Transverse colon (tissue), 4 donors: ENCODE results near the gene SPAG17. TPM values are rescaled to one million over a fixed set of nuclear protein-coding genes. Genes with fewer than 3 reads are reported as not detected.

ENCODE experiments used
- DNase-seq: peaks from one replicate; pipeline ENCODE4 v3.0.0-alpha.2; 2019
- H3K27ac ChIP-seq, 4 donors: fragments of 200-600 bp; sonication (generic); 2 replicates each; pipeline ENCODE4 v1.5.1; 2016 to 2018; ENCODE audit warnings: inconsistent platforms in 4 of 4
- H3K27me3 ChIP-seq: fragments of 200-600 bp; sonication (generic); 2 replicates; pipeline ENCODE4 v1.5.1; 2017; ENCODE audit warnings: inconsistent platforms
- H3K36me3 ChIP-seq, 4 donors: fragments of 200-600 bp; sonication (generic); 2 replicates each; pipeline ENCODE4 v1.5.1; 2017 to 2019; ENCODE audit warnings: inconsistent platforms in 4 of 4
- H3K4me1 ChIP-seq, 4 donors: fragments of 200-600 bp; sonication (generic); 2 replicates each; pipeline ENCODE4 v1.5.1; 2017 to 2020; ENCODE audit warnings: inconsistent platforms in 4 of 4
- H3K4me3 ChIP-seq, 4 donors: fragments of 200-600 bp; sonication (generic); 1 replicate in 1 of 4; 2 replicates in 3 of 4; pipeline versions ENCODE4 v1.5.1 to v1.6.1; 2017 to 2019; ENCODE audit warnings: inconsistent platforms in 4 of 4
- H3K9me3 ChIP-seq, 2 donors: fragments of 200-600 bp; sonication (generic); 2 replicates each; pipeline ENCODE4 v1.5.1; 2017 to 2019; ENCODE audit warnings: inconsistent platforms in 2 of 2
- EP300 ChIP-seq: sonication (generic); formaldehyde crosslinking; IDR thresholded peaks from one replicate; pipeline ENCODE4 v1.6.1; 2017; ENCODE audit warnings: antibody characterized with exemption, low read depth
- POLR2A ChIP-seq: fragments of 450-650 bp; IDR thresholded peaks from one replicate; pipeline ENCODE4 v1.6.1; 2016; ENCODE audit warnings: antibody characterized with exemption, mild to moderate bottlenecking, moderate library complexity
- POLR2AphosphoS5 ChIP-seq, 3 donors: sonication (generic); formaldehyde crosslinking; IDR thresholded peaks; one replicate each; pipeline ENCODE4 v1.6.1; 2016; ENCODE audit warnings: antibody characterized with exemption in 3 of 3
- WGBS, 2 donors: methylation state at CpG; one replicate each; pipeline ENCODE4 v1.1.5; 2018; ENCODE audit warnings: low coverage in 1 of 2; 5-methylcytosine and 5-hydroxymethylcytosine counted together
- in situ Hi-C, 4 donors: fragments of 200-750 bp; cut with MboI; loops; one replicate each; pipeline versions ENCODE4 v1.15.0 to v1.15.1; 2017; ENCODE audit warnings: low sequenced_read_pairs in 3 of 4, low pct_ligation_motif_present in 1 of 4, low pct_unique_long_range_greater_than_20kb in 1 of 4
- intact Hi-C: fragments of 100-400 bp; cut with DNase I; formaldehyde crosslinking; loops from one replicate; pipeline ENCODE4 v1.15.1; 2023; ENCODE audit warnings: low total_unique reads
- total RNA-seq, 4 donors: library from RNA; depleted of rRNA; stranded (reverse); fragments of >200 nt; gene quantifications; one replicate each; pipeline ENCODE4 v1.1.0, GENCODE V29; 2016
- TF ChIP-seq, protein P1 (sequence below), 5 experiments: fragments of 200-600 bp in 3 of 5; fragments of 450-650 bp in 2 of 5; sonication (generic) in 3 of 5; IDR thresholded peaks; 1 replicate in 2 of 5; 2 replicates in 3 of 5; pipeline ENCODE4 v1.5.1; 2016 to 2017; ENCODE audit warnings: antibody characterized with exemption in 5 of 5, inconsistent platforms in 3 of 5, mild to moderate bottlenecking in 2 of 5, moderate library complexity in 1 of 5

The SPAG17 gene
- total RNA-seq, 4 donors from 2014 or later: not detected

DNA sequence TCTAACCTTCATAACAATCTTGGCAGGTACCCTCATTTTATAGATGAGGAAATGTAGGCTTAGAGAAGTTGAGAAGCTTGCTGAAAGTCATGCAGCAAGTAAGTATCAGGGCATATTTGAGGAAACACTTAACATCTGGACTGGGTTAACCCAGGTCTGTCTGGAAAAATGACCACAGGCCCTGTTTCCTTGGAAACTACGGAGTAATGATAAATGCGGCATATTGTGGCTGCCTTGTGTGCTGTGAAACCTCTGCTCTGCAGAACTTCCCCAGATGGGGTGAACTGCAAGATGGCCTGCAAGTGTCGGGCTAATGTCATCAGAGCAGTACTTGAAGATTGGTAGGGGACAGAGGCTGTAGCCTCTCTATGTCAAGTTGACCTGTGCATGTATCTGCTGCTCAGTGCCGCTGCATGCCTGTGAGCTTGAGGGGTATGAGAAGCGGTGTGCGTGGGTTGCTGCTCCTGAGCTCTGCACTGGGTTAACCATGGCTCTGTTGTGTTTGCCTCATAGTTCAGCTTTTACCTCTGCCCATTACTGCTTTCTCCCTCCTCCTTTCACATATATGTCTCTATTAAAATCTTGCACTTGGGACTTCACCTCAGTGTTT, 172.4 kb downstream of the SPAG17 start:
- no peak for DNase-seq
- TF ChIP-seq, protein P1, sequence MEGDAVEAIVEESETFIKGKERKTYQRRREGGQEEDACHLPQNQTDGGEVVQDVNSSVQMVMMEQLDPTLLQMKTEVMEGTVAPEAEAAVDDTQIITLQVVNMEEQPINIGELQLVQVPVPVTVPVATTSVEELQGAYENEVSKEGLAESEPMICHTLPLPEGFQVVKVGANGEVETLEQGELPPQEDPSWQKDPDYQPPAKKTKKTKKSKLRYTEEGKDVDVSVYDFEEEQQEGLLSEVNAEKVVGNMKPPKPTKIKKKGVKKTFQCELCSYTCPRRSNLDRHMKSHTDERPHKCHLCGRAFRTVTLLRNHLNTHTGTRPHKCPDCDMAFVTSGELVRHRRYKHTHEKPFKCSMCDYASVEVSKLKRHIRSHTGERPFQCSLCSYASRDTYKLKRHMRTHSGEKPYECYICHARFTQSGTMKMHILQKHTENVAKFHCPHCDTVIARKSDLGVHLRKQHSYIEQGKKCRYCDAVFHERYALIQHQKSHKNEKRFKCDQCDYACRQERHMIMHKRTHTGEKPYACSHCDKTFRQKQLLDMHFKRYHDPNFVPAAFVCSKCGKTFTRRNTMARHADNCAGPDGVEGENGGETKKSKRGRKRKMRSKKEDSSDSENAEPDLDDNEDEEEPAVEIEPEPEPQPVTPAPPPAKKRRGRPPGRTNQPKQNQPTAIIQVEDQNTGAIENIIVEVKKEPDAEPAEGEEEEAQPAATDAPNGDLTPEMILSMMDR (IDR thresholded peaks at IDR 0.05): no peak
- TF ChIP-seq EP300: no peak
- no peak for TF ChIP-seq POLR2AphosphoS5 (IDR thresholded peaks at IDR 0.05)
- intact Hi-C loops: no loop called here
- Histone ChIP-seq H3K4me3 (no peak overlapping the region), H3K9me3 (no peaks in the 10 kb centered on the region), H3K4me1 (no peaks in the 10 kb centered on the region), H3K36me3 (no peaks in the 10 kb centered on the region), H3K27me3 (no peaks in the 10 kb centered on the region), H3K27ac (no peak overlapping the region)
- in situ Hi-C loops: no loop called here
- 89% methylated on average over 6 of the region's 6 CpGs; no CpG with 5 or more reads in 1 of the 2 donors for WGBS, 2 donors

DNA sequence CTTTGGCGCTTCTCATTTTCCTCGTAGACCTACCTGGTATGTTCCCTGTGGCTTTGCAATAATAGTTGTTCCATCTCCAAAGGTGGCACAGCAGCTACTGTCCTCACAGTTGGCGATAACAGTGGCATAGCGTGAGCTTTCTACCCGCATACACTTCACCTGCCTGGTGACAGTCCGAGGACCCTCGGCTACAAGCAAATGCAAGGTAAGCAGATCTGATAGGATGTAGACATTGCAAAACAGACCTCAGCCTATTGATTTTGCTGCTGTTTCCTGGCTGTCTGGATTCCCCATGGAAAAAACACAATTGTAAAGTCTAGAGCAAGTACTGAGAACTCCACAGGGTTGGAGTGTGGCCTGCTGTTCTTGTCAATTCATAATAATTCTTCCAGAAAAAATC, 177.0 kb downstream of the SPAG17 start:
- intact Hi-C loops: no loop called here
- H3K27ac ChIP-seq: no peak overlapping the region

DNA sequence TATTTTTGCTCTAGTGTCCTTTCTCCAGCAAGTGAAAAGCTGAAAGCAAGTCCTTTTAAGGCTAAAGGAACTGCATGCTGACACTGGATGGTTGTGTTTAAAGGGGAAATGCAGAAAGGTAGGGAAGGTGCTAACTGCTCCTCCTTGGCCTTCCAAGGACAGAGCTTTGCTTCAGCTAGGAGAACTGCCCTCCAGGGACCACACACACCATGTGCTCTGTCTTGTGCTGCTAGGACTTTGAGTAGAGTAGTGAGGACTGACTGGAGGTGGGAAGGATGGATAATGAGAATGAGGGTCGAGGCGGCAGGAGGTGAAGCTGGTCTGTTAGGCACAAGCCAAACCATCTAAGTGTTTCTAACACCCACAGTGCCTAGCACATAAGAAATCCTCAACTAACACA, 177.6 kb downstream of the SPAG17 start:
- WGBS, 2 donors: 79% methylated on average over 2 of the region's 2 CpGs; no CpG with 5 or more reads in 1 of the 2 donors
- Histone ChIP-seq H3K36me3 (no peaks in the 10 kb centered on the region), H3K27me3 (no peaks in the 10 kb centered on the region), H3K9me3 (no peaks in the 10 kb centered on the region), H3K4me3 (no peak overlapping the region), H3K27ac (no peak overlapping the region), H3K4me1 (no peaks in the 10 kb centered on the region)
- in situ Hi-C loops (no loop called here), intact Hi-C loops (no loop called here)
- no peak for DNase-seq
- TF ChIP-seq EP300: no peak
- TF ChIP-seq POLR2AphosphoS5 (IDR thresholded peaks at IDR 0.05): no peak
- TF ChIP-seq, protein P1 (IDR thresholded peaks at IDR 0.05): no peak
- TF ChIP-seq POLR2A: no peak

More for the DNA sequence above, 177.0 kb downstream of the SPAG17 start:
- Histone ChIP-seq H3K27me3 (no peaks in the 10 kb centered on the region), H3K9me3 (no peaks in the 10 kb centered on the region), H3K4me3 (no peak overlapping the region), H3K36me3 (no peaks in the 10 kb centered on the region), H3K4me1 (no peaks in the 10 kb centered on the region)
- TF ChIP-seq EP300: no peak
- no peak for TF ChIP-seq POLR2AphosphoS5 (IDR thresholded peaks at IDR 0.05)
- no peak for TF ChIP-seq POLR2A
- TF ChIP-seq, protein P1 (IDR thresholded peaks at IDR 0.05): no peak
- DNase-seq: no peak
- in situ Hi-C loops: no loop called here
- 92 to 95% methylated on average over 2 to 7 of the region's 7 CpGs for WGBS, 2 donors

DNA sequence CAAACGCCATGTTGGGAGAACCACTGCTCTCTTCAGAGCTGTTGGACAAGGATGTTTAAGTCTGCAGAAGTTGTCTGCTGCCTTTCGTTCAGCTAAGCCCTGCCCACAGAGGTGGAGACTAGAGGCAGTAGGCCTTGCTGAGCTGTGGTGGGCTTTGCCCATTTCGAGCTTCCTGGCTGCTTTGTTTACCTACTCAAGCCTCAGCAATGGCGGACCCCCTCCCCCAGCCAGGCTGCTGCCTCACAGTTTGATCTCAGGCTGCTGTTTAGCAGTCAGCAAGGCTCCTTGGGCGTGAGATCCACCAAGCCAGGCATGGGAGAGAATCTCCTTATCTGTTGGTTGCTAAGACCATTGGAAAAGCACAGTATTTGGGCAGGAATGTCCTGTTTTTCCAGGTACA, 180.7 kb downstream of the SPAG17 start:
- 73% methylated on average over 4 of the region's 5 CpGs; no CpG with 5 or more reads in 1 of the 2 donors for WGBS, 2 donors
- in situ Hi-C loops: no loop called here
- no peak for DNase-seq

More for the DNA sequence above, 180.7 kb downstream of the SPAG17 start:
- intact Hi-C loops: no loop called here
- Histone ChIP-seq H3K4me3 (no peak overlapping the region), H3K36me3 (no peaks in the 10 kb centered on the region), H3K9me3 (no peaks in the 10 kb centered on the region), H3K27me3 (no peaks in the 10 kb centered on the region), H3K4me1 (no peaks in the 10 kb centered on the region), H3K27ac (no peak overlapping the region)
- no peak for TF ChIP-seq POLR2AphosphoS5 (IDR thresholded peaks at IDR 0.05)
- TF ChIP-seq EP300: no peak
- TF ChIP-seq POLR2A: no peak
- TF ChIP-seq, protein P1 (IDR thresholded peaks at IDR 0.05): no peak
